GM12878 (cell line): Measurements from ENCODE around the gene MYO1E. TPM values are rescaled to one million over a fixed set of nuclear protein-coding genes. Genes with fewer than 3 reads are reported as not detected.
A peak's percentile ranks its signal among the peaks of the same experiment; 100 is the strongest.

ENCODE experiments used
- ATAC-seq: fragments of 200-7000 bp; cut with Tn5 transposase; 3 replicates; pipeline ENCODE4 v1.9.1; 2020; ENCODE audit warnings: mild to moderate bottlenecking, moderate library complexity
- BruUV-seq: library from RNA; stranded (reverse); fragments of 400-500 nt; replicated peaks from 2 replicates; lab custom pipeline; 2021; lab: Mats Ljungman, UMichigan
- CTCF ChIA-PET: fragments of 300-600 bp; sonication (Branson Sonifier 250); formaldehyde crosslinking; extraction: SDS; loops from one replicate; lab custom pipeline; 2021; ENCODE audit warnings: inconsistent platforms; lab: Yijun Ruan, JAX
- POLR2A ChIA-PET: fragments of 350-600 bp; formaldehyde crosslinking; extraction: SDS; loops from one replicate; lab custom pipeline; 2021; ENCODE audit warnings: inconsistent platforms; lab: Charles Lee
- RAD21 ChIA-PET: fragments of 300-600 bp; sonication (Branson Sonifier 250); formaldehyde crosslinking; loops from one replicate; lab custom pipeline; 2023; ENCODE audit warnings: antibody characterized with exemption; ENCODE audit not compliant: unreplicated experiment; lab: Charles Lee
- SMC1A ChIA-PET: fragments of 300-600 bp; sonication (Branson Sonifier 250); formaldehyde crosslinking; loops from one replicate; lab custom pipeline; 2023; ENCODE audit not compliant: unreplicated experiment, uncharacterized antibody; lab: Charles Lee
- DNase-seq: peaks from one replicate; pipeline ENCODE4 v3.0.0-alpha.2; 2011; ENCODE audit warnings: low read depth, low spot score
- FAIRE-seq: peaks from 3 replicates; lab custom pipeline; 2011; peaks lifted over from hg19 to GRCh38; lab: Jason Lieb, UNC
- H2AFZ ChIP-seq: 2 replicates; pipeline ENCODE4 v1.6.0; 2011; ENCODE audit warnings: low read depth, low read length, control low read depth; ENCODE audit not compliant: control insufficient read depth
- H3K27ac ChIP-seq: 2 replicates; pipeline ENCODE4 v1.5.1; 2011; ENCODE audit warnings: control low read depth; ENCODE audit not compliant: control insufficient read depth, insufficient read depth
- H3K27me3 ChIP-seq, 2 experiments: replicated peaks in 1 of 2; 2 replicates each; pipeline versions ENCODE4 v1.6.0 to v1.6.1; 2011; ENCODE audit warnings: low read length in 1 of 2; ENCODE audit not compliant: control insufficient read depth in 2 of 2, insufficient read depth in 2 of 2
- H3K36me3 ChIP-seq, 2 experiments: 2 replicates each; pipeline ENCODE4 v1.5.1; 2011; ENCODE audit warnings: low read length in 1 of 2; ENCODE audit not compliant: control insufficient read depth in 2 of 2, insufficient read depth in 2 of 2
- H3K4me1 ChIP-seq: 2 replicates; pipeline ENCODE4 v1.6.1; 2011; ENCODE audit warnings: mild to moderate bottlenecking, low read length, moderate library complexity, mixed read lengths; ENCODE audit not compliant: control insufficient read depth, insufficient read depth
- H3K4me2 ChIP-seq: 2 replicates; pipeline ENCODE4 v1.6.0; 2011; ENCODE audit warnings: control low read depth; ENCODE audit not compliant: control insufficient read depth, insufficient read depth
- H3K4me3 ChIP-seq: fragments of 200-600 bp; sonication (generic); 2 replicates; pipeline ENCODE4 v1.5.1; 2016
- H3K79me2 ChIP-seq: 2 replicates; pipeline ENCODE4 v1.6.0; 2011; ENCODE audit warnings: low read length; ENCODE audit not compliant: control insufficient read depth, insufficient read depth
- H3K9ac ChIP-seq: 2 replicates; pipeline ENCODE4 v1.8.0; 2011; ENCODE audit warnings: low read length, control low read depth, mixed read lengths; ENCODE audit not compliant: control insufficient read depth, insufficient read depth
- H3K9me3 ChIP-seq: replicated peaks from 3 replicates; pipeline ENCODE4 v1.5.1; 2011; ENCODE audit warnings: mild to moderate bottlenecking, low read length; ENCODE audit not compliant: control insufficient read depth, insufficient read depth
- H4K20me1 ChIP-seq: 2 replicates; pipeline ENCODE4 v1.6.0; 2011; ENCODE audit not compliant: control insufficient read depth, insufficient read depth
- ASH2L ChIP-seq: fragments of 300-600, 200-600 bp; sonication (generic); IDR thresholded peaks from 2 replicates; pipeline ENCODE4 v1.6.1; 2017; ENCODE audit warnings: low read depth, mild to moderate bottlenecking, borderline replicate concordance
- BRCA1 ChIP-seq: IDR thresholded peaks from 2 replicates; pipeline ENCODE4 v1.6.1; 2011; ENCODE audit warnings: low read depth, low read length, improper control_type of control experiment
- CEBPB ChIP-seq, 2 experiments: fragments of 150-350 bp in 1 of 2; IDR thresholded peaks; 2 replicates each; pipeline ENCODE4 v1.6.1; 2012 to 2014; ENCODE audit warnings: low read depth in 2 of 2, low read length in 2 of 2, borderline replicate concordance in 1 of 2, inconsistent platforms in 1 of 2
- CHD1 ChIP-seq: IDR thresholded peaks from 2 replicates; pipeline ENCODE4 v1.6.1; 2012; ENCODE audit warnings: low read depth, low read length, improper control_type of control experiment
- GATAD2B ChIP-seq: fragments of 450-650 bp; conservative IDR thresholded peaks from 2 replicates; pipeline ENCODE4 v1.6.1; 2017; ENCODE audit warnings: low read depth, mild to moderate bottlenecking, moderate library complexity
- HCFC1 ChIP-seq: fragments of 150-350 bp; IDR thresholded peaks from 2 replicates; pipeline ENCODE4 v1.6.1; 2014; ENCODE audit warnings: low read length
- IKZF2 ChIP-seq, 2 experiments: fragments of 450-650 bp; IDR thresholded peaks; 2 replicates each; pipeline ENCODE4 v1.6.1; 2017; ENCODE audit warnings: mild to moderate bottlenecking in 2 of 2, moderate library complexity in 2 of 2
- LARP7 ChIP-seq: fragments of 450-650 bp; IDR thresholded peaks from 2 replicates; pipeline ENCODE4 v1.6.1; 2017; ENCODE audit warnings: mild to moderate bottlenecking
- MTA2 ChIP-seq: fragments of 450-650 bp; IDR thresholded peaks from 2 replicates; pipeline ENCODE4 v1.6.1; 2016; ENCODE audit warnings: low read depth, mild to moderate bottlenecking, moderate library complexity
- NFIC ChIP-seq: IDR thresholded peaks from 2 replicates; pipeline ENCODE4 v1.6.1; 2012; ENCODE audit warnings: low read depth, mild to moderate bottlenecking, inconsistent platforms, low read length, moderate library complexity
- PAX8 ChIP-seq: fragments of 450-650 bp; IDR thresholded peaks from 2 replicates; pipeline ENCODE4 v1.6.1; 2017; ENCODE audit warnings: mild to moderate bottlenecking, moderate library complexity
- RAD51 ChIP-seq: fragments of 450-650 bp; IDR thresholded peaks from 2 replicates; pipeline ENCODE4 v1.6.1; 2016; ENCODE audit warnings: moderate library complexity, mild to moderate bottlenecking, inconsistent platforms
- RBBP5 ChIP-seq: fragments of 200-600 bp; sonication (generic); conservative IDR thresholded peaks from 2 replicates; pipeline ENCODE4 v1.6.1; 2016
- RUNX3 ChIP-seq: IDR thresholded peaks from 2 replicates; pipeline ENCODE4 v1.6.1; 2012; ENCODE audit warnings: low read length, inconsistent platforms
- SMAD1 ChIP-seq: fragments of 450-650 bp; IDR thresholded peaks from 2 replicates; pipeline ENCODE4 v1.6.1; 2018; ENCODE audit warnings: mild to moderate bottlenecking, low read depth; ENCODE audit not compliant: partially characterized antibody
- whole genome bisulfite sequencing: methylation state at CpG from one replicate; pipeline ENCODE4 v1.1.6; 2016; ENCODE audit warnings: low lambda C conversion rate; ENCODE audit not compliant: insufficient replicate concordance, insufficient coverage; ENCODE audit errors: missing lambda C conversion rate; 5-methylcytosine and 5-hydroxymethylcytosine counted together
- in situ Hi-C: fragments of 300-500 bp; cut with MboI; formaldehyde crosslinking; loops from 9 replicates; pipeline ENCODE4 v1.14.3; 2018; ENCODE audit warnings: mixed read lengths
- intact Hi-C: fragments of 100-400 bp; cut with micrococcal nuclease; formaldehyde crosslinking; loops from one replicate; pipeline ENCODE4 v1.14.2; 2022; ENCODE audit not compliant: unreplicated experiment
- polyA plus RNA-seq, 11 experiments: library from polyadenylated mRNA; depleted of rRNA in 4 of 11; unstranded in 6 of 11; stranded (reverse) in 5 of 11; fragments of >200 nt; fragmentation: Nextera tagmentation in 4 of 11; fragmentation: Illumina TruSeq in 1 of 11; extraction: Ambion mirVana in 4 of 11; extraction: Trizol in 1 of 11; gene quantifications; 1 replicate in 1 of 11; 2 replicates in 10 of 11; pipeline versions ENCODE4 v1.2.1 to v1.2.3, GENCODE V29; 2011 to 2016; ENCODE audit warnings: inconsistent platforms in 2 of 11, missing spikeins in 2 of 11, low read depth in 1 of 11
- total RNA-seq, 4 experiments: library from RNA; depleted of rRNA in 3 of 4; stranded (reverse); fragments of >200 nt in 3 of 4; fragmentation: Illumina TruSeq in 1 of 4; extraction: Trizol in 1 of 4; gene quantifications; 2 replicates each; pipeline versions ENCODE4 v1.2.1 to v1.2.3, GENCODE V29; 2013 to 2021
- TF ChIP-seq, protein P1 (sequence below): IDR thresholded peaks from 2 replicates; pipeline ENCODE4 v1.6.1; 2012; ENCODE audit warnings: low read length, inconsistent platforms
- TF ChIP-seq, protein P2 (sequence below): fragments of 450-650 bp; formaldehyde crosslinking; IDR thresholded peaks from 2 replicates; pipeline ENCODE4 v1.4.0; 2022; ENCODE audit warnings: mild to moderate bottlenecking, moderate library complexity
- TF ChIP-seq, protein P3 (sequence below): fragments of 450-650 bp; IDR thresholded peaks from 2 replicates; pipeline ENCODE4 v1.6.1; 2017; ENCODE audit warnings: mild to moderate bottlenecking

Gene MYO1E
- total and polyA plus RNA-seq, 10 of the 15 experiments (the other 5 are each of a cell fraction or from before 2014, with no cell fraction given) = 10.3 to 266 (median 64.9) TPM

DNA sequence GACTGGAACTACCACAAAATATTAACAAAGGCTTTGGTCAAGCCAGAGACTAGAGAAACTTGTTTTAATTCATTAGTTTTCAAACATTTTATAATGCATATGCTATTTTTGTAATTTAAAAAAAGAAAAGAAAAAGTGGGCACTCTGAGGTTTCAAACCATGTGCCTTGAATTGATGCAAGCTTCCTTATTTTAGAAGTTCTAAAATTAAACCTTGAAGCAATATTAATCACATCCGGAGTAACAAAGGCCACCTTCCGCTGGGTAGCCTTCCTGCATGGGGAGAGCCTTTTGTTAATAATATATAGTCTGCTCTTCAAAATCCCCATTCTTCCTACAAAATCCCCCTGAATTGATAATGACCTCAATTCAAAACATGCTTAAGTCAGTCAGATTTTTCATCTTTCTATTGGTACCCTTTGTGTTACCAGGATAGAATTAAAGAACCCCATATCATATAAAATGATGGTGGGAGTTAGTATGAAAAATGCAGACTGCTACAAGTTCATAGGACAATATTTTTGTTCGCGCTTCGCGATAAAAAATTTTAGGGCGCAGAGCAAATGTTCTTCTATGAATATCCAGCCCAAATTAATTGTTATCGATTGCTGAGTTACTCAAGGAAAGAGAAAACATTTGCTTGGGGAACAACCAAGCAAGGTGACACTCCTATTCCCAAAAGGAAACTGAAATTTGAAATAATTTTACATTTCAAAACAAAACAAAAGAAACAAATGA lies 135.4 kb downstream of the MYO1E start:
- intact Hi-C loops (loop anchor here (2.0 kb wide), 2 partner anchors 54 to 256 kb away; no protein-coding TSS in a partner anchor), in situ Hi-C loops (no loop called here)
- H3K27me3 ChIP-seq = no peaks in the 10 kb centered on the region
- H3K9me3 ChIP-seq = no peaks in the 10 kb centered on the region
- H3K27ac ChIP-seq = peak overlapping the region; percentile 78
- H3K4me2 ChIP-seq = peak overlapping the region; percentile 30
- H3K4me3 ChIP-seq = peak overlapping the region; percentile 35
- FAIRE-seq = peak; percentile 80
- H3K79me2 ChIP-seq = peaks cover 21% of the 10 kb centered on the region
- peak; percentile 89 for ATAC-seq
- WGBS = 1% methylated on average over 8 of the region's 8 CpGs
- H3K4me1 ChIP-seq = peaks cover 11% of the 10 kb centered on the region
- ChIA-PET RAD21 (interaction anchor here (0.6 to 7.7 kb wide), 10 partner anchors 11 to 245 kb away, joined by 3 to 46 read pairs (median 5); no protein-coding TSS in a partner anchor), POLR2A (interaction anchor here (0.7 to 1.4 kb wide), 9 partner anchors 9 to 176 kb away, joined by 3 to 9 read pairs (median 3); no protein-coding TSS in a partner anchor), SMC1A (interaction anchor here (0.6 to 6.8 kb wide), 17 partner anchors 9 to 490 kb away, joined by 3 to 70 read pairs (median 4); no protein-coding TSS in a partner anchor), CTCF (interaction anchor here (0.7 to 4.1 kb wide), 5 partner anchors 10 to 176 kb away, joined by 3 to 44 read pairs (median 5); no protein-coding TSS in a partner anchor)
- no peaks in the 10 kb centered on the region for H4K20me1 ChIP-seq
- DNase-seq = peak; percentile 70
- H3K36me3 ChIP-seq = peaks cover 2 to 12% of the 10 kb centered on the region in 2 experiments
- H2AFZ ChIP-seq = no peak overlapping the region; the same call in 1 of the 2 replicates
- H3K9ac ChIP-seq = peak overlapping the region; percentile 33
- no TSS peak for BruUV-seq
- TF ChIP-seq RUNX3 = peak; percentile 85
- 0 out of 2 replicates have a peak, but pooled peaks have one; percentile 29 for TF ChIP-seq RAD51
- TF ChIP-seq LARP7 = no peak
- TF ChIP-seq PAX8 = no peak
- peak in 1 of 2 experiments; percentile 73; a peak in 1 of 4 replicates for TF ChIP-seq CEBPB (IDR thresholded peaks at IDR 0.05; ENCODE audit: borderline replicate concordance in 1 of 2, low read depth in 2 of 2, low read length in 2 of 2)
- peak; percentile 96 for TF ChIP-seq NFIC
- TF ChIP-seq BRCA1 = no peak
- no peak for TF ChIP-seq CHD1
- TF ChIP-seq SMAD1 = no peak
- TF ChIP-seq, protein P1, sequence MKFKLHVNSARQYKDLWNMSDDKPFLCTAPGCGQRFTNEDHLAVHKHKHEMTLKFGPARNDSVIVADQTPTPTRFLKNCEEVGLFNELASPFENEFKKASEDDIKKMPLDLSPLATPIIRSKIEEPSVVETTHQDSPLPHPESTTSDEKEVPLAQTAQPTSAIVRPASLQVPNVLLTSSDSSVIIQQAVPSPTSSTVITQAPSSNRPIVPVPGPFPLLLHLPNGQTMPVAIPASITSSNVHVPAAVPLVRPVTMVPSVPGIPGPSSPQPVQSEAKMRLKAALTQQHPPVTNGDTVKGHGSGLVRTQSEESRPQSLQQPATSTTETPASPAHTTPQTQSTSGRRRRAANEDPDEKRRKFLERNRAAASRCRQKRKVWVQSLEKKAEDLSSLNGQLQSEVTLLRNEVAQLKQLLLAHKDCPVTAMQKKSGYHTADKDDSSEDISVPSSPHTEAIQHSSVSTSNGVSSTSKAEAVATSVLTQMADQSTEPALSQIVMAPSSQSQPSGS = peak; percentile 86
- TF ChIP-seq, protein P2, sequence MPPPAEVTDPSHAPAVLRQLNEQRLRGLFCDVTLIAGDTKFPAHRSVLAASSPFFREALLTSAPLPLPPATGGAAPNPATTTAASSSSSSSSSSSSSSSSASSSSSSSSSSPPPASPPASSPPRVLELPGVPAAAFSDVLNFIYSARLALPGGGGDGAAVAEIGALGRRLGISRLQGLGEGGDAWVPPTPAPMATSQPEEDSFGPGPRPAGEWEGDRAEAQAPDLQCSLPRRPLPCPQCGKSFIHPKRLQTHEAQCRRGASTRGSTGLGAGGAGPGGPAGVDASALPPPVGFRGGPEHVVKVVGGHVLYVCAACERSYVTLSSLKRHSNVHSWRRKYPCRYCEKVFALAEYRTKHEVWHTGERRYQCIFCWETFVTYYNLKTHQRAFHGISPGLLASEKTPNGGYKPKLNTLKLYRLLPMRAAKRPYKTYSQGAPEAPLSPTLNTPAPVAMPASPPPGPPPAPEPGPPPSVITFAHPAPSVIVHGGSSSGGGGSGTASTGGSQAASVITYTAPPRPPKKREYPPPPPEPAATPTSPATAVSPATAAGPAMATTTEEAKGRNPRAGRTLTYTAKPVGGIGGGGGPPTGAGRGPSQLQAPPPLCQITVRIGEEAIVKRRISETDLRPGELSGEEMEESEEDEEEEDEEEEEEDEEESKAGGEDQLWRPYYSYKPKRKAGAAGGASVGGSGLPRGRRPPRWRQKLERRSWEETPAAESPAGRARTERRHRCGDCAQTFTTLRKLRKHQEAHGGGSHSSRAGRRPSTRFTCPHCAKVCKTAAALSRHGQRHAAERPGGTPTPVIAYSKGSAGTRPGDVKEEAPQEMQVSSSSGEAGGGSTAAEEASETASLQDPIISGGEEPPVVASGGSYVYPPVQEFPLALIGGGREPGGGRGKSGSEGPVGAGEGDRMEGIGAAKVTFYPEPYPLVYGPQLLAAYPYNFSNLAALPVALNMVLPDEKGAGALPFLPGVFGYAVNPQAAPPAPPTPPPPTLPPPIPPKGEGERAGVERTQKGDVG (CRISPR knock-in tag) = no peak
- peak; percentile 75 for TF ChIP-seq MTA2
- no peak for TF ChIP-seq RBBP5
- TF ChIP-seq GATAD2B = no peak
- peak; percentile 41 to 44; a peak in 2 of 4 replicates for TF ChIP-seq IKZF2 (IDR thresholded peaks at IDR 0.05)
- TF ChIP-seq, protein P3, sequence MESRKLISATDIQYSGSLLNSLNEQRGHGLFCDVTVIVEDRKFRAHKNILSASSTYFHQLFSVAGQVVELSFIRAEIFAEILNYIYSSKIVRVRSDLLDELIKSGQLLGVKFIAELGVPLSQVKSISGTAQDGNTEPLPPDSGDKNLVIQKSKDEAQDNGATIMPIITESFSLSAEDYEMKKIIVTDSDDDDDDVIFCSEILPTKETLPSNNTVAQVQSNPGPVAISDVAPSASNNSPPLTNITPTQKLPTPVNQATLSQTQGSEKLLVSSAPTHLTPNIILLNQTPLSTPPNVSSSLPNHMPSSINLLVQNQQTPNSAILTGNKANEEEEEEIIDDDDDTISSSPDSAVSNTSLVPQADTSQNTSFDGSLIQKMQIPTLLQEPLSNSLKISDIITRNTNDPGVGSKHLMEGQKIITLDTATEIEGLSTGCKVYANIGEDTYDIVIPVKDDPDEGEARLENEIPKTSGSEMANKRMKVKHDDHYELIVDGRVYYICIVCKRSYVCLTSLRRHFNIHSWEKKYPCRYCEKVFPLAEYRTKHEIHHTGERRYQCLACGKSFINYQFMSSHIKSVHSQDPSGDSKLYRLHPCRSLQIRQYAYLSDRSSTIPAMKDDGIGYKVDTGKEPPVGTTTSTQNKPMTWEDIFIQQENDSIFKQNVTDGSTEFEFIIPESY = 0 out of 2 replicates have a peak, but pooled peaks have one; percentile 29
- TF ChIP-seq ASH2L = peak; percentile 78; the same call in 1 of the 2 replicates
- no peak for TF ChIP-seq HCFC1
